HG02973 (cell line): Measurements from ENCODE around the gene EYS.
"Not testable (repeated sequence)": the region's sequence is repeated elsewhere in the genome, so short reads cannot be mapped to it uniquely, and the experiment has no call there.

ENCODE experiments used
- ATAC-seq: cut with Tn5 transposase; IDR thresholded peaks from one replicate; pipeline ENCODE4 v1.9.1; 2021; ENCODE audit warnings: moderate library complexity; ENCODE audit not compliant: unreplicated experiment

The EYS gene

DNA sequence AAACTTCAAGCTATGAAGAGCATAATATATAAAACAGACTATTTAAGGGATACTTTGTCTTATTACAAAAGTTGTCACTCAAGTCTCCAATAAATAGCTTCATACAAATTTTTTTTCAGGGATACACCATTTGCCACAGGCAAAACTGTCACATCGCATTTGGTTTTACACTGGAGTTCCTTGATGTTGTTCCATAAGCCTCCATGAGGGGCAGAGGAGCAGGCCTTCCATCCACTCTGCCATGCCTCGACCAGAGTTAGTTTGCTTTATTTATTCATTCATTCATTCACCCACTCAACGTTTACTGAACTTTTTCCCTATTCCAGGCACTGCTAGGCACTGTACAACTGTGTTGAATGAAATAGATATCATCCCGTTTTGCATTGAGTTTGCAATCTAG is 1824.8 kb downstream of the EYS start:
- ATAC-seq, result no peak

DNA sequence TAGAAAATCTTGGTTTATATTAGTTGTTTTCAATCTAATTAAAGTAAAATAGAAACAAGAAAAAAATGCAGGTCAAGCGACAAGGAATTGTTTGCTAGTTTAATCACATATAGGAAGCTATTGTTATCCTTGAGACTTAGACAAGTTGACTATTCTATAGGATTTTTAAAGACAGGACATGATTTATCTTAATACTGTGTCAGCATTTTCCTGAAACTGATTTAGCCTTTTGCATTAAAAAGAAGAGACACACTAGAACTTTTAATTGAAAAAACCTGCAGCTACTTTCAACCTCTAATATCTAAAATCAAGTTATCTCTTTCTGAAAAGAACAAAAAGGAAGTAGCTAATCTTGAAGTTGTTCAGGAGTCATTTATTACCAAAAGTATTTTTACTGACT is 1825.2 kb downstream of the EYS start:
- no peak for ATAC-seq

DNA sequence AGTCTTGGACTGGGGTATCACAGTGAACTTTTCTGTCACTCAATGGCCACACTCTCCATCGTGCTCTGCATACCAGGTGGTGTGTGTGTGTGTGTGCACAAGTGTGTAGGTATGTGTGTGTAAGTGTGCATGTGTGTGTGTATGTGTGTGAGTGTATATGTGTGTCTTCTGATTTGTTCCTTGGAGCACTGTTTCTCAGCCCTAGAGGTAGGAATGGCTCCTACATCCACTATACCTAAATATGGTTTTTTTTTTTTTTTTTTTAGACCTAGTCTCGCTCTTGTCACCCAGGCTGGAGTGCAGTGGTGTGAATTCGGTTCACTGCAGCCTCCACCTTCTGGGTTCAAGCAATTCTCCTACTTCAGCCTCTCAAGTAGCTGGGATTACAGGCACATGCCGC is 1834.8 kb downstream of the EYS start:
- ATAC-seq, result no peak

DNA sequence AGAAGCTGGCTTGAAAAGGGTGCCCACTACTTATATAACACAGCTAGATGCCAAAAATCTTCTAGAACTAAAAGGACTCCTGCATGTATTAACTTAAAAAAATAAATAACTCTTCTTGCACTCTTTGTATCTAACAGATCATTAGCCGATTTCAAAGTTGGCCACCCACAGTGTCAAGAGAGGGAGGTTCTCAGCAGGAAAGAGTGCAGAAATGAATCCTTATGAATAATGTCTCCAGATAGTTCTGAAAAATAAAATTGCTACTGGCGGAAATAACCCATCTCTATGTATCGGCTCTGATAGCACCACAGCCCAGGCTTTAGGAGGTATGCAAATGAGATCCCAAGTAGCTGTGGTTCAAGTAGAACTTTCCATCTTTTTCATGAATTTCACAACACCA is 1838.7 kb downstream of the EYS start:
- ATAC-seq, result no peak

- no peak for ATAC-seq
These were observed 1842.2 kb downstream of the EYS start for GRCh38 chr6:63864671-63865318.

DNA sequence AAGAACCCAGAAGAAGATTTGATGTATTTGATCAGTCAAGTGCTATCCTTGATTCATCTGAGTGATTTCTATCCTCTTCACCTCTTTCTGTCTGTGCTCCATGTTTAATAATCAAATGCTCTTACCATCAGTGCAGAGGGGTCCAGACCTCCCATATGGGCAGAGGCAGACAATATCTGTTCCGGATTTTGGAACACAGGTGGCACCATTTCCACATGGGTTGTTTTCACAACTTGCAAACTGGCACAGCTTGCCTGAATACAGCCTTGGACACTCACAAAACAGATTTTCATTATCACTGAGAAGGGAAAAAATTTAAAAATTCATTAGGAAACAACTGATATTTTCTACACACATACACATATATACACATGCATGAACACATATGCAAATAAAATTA is 1843.0 kb downstream of the EYS start:
- no peak for ATAC-seq

DNA sequence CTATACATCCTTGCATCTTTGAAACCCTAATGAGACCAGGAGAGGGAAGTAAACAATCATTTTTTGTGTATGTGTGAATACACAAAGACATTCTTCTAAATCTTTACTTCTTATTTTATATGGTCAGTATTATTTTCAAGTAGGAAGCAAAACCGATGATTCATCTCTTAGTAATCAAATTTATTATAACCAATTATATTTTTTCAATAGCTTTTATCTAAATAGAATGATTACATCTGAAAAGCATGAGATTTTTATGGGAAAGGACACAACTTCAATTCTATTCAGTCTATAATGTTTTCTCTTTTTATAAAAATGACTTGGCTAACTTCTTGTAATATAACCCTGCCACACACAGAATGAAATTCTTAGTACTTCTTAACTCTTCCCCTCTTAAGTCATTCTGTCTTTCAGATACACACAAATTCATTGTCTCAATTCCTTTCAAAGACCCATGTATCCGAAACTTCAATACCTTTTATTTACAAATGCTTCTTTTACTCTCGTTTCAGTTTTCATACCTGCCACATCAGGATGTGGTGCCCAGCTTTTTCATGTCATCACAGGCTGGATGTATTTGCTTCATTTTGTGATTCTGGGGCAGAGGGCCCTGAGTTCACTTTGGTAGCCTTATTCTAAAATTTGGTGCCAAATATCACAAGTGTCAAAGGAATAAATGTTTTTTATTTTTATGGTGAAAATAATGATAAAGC is 1844.4 kb downstream of the EYS start:
- ATAC-seq, result no peak

DNA sequence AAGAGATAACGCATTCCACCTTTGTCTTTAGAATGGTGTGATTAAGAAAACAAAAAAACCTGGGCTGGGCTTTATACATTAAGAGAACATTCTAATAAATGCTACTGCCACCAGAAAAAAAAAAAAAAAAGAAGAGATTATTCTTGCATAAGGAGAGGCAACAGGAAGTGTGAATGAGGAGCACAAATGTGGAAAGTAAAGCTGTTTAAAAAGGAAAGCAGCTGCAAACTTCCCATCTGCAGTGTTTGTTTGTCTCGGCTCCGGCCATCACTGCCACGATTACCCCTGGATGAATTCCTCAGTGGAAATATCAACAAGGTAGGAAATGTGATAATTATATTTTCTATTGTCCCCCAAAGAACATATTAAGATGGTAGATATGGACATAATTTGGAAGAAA is 1847.5 kb downstream of the EYS start:
- ATAC-seq, result no peak

GRCh38 chr6:63858691-63859090 is 1848.3 kb downstream of the EYS start:
- no peak for ATAC-seq

DNA sequence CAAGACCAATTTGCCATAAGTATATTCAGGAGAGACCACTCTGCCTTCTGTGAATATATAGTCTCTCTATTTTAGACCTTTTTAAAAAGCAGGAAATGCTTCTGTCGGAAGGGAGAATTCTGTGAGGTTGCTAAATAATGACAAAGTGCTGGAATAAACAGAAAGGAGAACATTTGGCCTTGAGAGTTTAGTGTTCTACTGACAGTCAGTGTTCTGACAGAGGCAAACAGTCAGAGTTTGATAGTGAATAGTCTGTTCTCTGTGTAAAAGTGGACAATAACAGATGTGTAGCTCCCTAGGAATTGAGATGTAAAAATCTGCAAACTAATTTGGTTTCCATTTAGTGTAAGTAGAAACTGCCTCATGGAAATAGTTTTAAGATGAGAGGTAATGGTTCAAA is 1850.8 kb downstream of the EYS start:
- no peak for ATAC-seq

DNA sequence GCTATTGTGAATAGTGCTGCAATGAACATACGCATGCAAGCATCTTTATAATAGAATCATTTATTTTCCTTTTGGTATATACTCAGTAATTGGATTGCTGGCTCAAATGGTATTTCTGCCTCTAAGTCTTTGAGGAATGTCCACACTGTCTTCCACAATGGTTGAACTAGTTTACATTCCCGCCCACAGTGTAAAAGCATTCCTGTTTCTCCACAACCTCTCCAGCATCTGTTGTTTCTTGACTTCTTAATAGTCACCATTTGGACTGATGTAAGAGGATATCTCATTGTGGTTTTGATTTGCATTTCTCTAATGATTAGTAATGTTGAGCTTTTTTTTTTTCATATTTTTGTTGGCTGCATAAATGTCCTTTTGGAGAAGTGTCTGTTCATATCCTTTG is 1862.7 kb downstream of the EYS start:
- no peak for ATAC-seq

- ATAC-seq, result no peak
These were observed 1867.5 kb downstream of the EYS start for GRCh38 chr6:63839485-63839884.

DNA sequence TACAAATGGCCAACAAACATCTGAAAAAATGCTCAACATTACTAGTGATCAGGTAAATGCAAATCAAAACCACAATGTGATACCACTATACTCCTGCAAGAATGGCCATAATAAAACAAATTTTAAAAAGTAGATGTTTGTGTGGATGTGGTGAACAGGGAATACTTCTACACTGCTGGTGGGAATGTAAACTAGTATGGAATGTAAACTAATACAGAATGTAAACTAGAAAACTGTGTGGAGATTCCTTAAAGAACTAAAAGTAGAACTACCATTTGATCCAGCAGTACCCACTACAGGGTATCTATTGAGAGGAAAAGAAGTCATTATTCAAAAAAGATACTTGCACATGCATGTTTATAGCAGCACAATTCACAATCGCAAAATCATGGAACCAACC is 1878.3 kb downstream of the EYS start:
- ATAC-seq, result not testable (repeated sequence)

- no peak for ATAC-seq
These were observed 1882.3 kb downstream of the EYS start for GRCh38 chr6:63824722-63825121.

DNA sequence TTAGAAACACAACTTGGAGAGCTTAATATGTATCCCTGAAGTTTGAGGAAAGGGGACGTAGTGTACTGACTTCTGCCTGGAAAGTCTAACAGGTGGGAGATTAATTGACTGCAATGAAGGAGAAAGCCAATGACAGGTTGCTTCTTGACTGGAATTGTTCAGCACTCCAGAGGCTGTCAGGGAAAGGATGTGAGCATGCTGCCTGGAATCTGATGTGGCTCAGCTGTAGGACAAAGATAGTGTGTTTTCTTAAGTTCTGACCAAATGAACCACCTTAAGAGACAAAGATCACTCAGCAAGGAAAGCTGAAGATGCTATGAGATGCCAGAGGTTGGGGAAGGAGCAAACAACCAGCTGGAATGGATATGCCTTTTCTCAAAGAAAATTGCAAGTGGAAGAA is 1885.6 kb downstream of the EYS start:
- no peak for ATAC-seq

GRCh38 chr6:63819831-63820230 is 1887.2 kb downstream of the EYS start:
- no peak for ATAC-seq

DNA sequence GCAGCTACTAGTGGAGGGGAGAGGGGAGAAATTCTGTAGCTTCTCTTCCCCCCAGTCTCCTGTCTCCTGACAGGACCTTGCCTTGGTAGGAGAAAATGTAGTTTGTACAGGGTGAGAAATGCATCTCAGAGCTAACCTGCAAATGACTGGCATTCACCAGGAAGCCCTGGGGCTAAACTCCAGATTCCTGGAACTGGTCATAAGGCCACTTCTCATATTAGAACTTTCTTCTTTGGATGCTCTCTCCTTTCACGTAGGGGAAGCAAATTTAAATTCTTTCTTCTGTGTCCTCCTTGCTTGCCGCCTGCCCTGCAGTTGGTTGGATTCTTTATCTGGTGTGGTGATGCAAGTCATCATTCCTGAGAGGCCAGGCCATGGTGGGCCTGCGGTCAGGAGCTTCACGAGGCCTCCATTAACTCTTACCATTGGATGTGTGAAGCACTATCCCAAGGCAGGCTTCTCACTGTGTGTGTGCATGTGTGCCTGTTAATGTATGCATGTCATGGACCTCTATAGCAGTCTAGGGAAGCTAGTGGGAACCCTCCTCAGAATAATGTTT is 1889.5 kb downstream of the EYS start:
- ATAC-seq, result no peak

DNA sequence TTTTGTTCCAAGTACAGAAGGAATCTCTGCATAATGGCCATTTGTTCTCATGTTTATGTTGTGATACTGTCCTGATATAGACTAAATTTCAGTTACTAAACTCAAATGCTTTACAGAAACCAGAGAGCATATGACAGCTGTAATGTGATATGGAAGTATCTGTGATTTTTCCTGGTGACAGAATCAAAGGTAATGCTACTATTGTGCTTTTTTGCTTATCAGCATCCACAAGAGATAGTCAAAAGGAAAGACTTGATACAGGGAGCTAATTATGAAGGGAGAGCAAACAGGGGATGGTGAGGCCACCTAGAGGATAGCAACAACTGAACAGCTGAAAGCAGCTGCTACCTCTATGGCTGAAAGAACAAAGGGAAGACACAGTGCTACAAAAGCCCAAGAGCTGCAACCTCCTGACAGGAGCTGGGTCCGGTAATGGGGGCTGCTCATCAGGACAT is 1890.0 kb downstream of the EYS start:
- no peak for ATAC-seq

GRCh38 chr6:63816401-63816981 is 1890.5 kb downstream of the EYS start:
- ATAC-seq, result no peak

DNA sequence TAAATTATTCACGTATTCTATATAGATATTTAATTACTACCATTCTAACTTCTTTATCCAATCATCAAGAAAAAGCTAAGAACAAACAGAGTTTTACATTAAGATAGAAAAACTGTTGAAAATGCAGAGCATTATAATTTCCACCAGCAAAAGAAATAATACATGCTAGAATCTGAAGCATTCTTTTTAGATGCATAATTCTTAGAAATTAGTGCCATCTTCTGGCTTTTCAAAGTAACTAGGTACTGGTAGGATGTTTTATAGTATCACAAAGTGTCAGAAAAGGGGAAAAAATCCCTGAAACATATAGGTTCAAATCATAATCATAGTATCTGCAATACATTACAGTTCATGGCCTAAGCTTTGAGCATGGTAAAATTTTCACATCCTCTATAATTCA is 1892.6 kb downstream of the EYS start:
- no peak for ATAC-seq

DNA sequence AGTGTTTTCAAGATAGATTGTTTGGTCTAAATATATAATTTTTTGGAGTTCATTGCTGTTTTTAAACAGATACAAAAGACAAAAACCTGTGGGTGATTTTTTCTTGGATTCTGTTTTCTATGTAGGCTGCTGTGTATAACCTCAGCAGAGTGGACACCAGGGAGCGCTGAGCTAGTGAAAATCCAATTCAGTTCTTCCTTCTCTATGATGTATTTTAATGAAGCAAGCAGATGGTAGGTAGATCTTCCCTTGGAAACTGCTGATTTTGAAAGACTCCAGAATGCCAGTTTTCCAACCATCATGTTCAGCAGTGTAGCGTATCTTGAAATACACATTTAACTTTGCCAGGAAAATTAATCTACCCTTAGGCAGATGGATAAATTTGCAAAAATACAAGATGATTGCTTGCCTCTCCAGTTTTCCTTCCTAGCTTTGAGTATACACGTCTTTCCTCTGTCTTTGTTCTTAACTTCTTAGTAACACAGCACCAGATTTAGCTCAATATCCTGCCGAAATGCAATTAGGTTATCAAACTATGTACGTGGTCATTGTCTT is 1893.4 kb downstream of the EYS start:
- no peak for ATAC-seq

- ATAC-seq, result no peak
These were observed 1898.5 kb downstream of the EYS start for GRCh38 chr6:63808576-63808975.
